HG02759 (cell line): ENCODE measurements around the gene WNT3A.

Experiments
- ATAC-seq: cut with Tn5 transposase; IDR thresholded peaks from one replicate; pipeline ENCODE4 v1.9.1; 2021; ENCODE audit warnings: mild to moderate bottlenecking, moderate library complexity; ENCODE audit not compliant: unreplicated experiment

Gene WNT3A

DNA sequence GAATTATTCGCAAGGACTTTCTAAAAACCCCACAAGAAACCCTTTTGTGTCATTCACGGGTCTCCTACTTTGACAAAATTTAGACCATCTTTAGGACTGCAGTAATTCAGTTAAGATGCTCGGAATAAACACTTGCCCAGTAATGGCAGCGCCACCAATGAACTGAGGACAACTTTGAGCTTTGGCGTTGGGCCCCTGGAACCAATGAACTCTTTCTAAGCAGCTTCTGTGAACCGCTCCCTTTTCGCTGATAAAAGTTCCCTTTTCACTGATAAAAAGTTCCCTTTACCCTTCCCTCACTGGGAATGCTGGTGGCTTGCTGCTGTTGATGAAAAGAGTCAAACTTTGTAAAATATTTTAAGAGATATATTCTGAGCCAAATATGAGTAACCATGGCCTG, 103.8 kb downstream of the WNT3A start:
- no peak for ATAC-seq
